HG02798 (cell line): ENCODE measurements around the gene RPS15A.
"Not testable (repeated sequence)": the region's sequence is repeated elsewhere in the genome, so short reads cannot be mapped to it uniquely, and the experiment has no call there.

ENCODE experiments used
- ATAC-seq: cut with Tn5 transposase; IDR thresholded peaks from one replicate; pipeline ENCODE4 v1.9.1; 2021; ENCODE audit warnings: mild to moderate bottlenecking; ENCODE audit not compliant: unreplicated experiment, poor library complexity

RPS15A gene

DNA sequence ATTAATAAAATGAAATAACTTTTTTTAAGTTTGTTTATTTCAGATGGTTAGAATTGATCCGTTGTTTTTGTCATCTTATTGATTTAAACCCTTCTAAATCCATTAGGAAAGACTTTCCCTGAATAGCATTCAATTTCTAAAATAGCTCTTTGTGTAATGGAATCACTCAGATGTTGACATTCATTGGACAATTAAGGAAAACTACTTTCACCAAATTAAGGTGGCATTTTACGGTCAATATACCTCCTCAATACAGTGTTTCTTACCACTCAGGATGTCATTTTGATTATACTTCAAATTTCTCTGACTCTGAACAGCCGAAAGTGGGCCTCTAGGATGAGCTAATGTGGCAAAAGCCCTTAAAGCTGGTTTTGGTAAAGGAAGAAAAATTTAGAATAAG lies 9.4 kb upstream of the RPS15A start:
- no peak for ATAC-seq

- ATAC-seq, result no peak
Observed at GRCh38 chr16:18797746-18798145, 7.6 kb upstream of the RPS15A start.

- no peak for ATAC-seq
Observed at GRCh38 chr16:18796377-18796776, 6.2 kb upstream of the RPS15A start.

DNA sequence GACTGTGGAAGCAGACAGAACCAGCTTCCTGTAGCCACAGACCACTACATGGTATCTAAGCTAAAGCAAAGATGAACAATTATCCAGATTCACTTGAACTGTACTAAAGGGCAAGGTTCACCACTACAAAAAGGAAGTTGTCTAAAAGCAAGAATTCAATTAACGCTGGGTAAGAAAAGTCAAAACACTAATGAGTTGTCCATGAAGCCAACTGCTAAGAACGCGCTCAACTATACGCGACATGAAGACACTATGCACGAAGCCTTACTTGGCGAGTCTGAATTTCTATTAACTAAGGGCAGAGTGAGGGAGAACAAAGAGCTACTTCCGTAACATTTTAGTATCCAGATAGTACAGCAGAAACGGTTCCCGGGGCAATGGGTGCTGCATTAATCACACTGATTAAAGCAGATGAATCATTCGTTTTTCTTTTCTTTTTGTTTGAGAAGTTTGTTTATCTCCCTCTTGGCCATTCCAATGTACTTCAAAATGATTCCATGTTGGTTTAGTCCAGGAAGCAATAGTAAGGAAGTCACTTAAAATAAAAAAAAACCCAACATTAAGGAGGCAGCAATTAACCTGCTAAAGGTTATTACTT lies 2.8 kb upstream of the RPS15A start:
- no peak for ATAC-seq

DNA sequence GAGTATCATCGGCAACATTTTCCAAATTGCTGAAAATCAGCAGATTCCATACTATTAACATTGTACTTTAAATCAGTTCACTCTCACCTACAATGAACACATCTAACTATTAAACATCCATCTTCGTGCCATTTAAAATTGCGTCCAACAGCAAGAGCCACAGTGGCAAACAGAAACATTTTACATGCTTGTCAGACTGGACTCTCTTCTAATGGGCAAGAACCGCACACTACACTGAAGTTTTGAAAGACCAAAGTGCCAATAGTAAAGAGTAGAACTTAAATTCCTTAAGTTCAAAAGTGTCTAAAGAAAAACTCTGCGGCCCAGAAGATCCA lies 652 bp downstream of the RPS15A start:
- no peak for ATAC-seq

DNA sequence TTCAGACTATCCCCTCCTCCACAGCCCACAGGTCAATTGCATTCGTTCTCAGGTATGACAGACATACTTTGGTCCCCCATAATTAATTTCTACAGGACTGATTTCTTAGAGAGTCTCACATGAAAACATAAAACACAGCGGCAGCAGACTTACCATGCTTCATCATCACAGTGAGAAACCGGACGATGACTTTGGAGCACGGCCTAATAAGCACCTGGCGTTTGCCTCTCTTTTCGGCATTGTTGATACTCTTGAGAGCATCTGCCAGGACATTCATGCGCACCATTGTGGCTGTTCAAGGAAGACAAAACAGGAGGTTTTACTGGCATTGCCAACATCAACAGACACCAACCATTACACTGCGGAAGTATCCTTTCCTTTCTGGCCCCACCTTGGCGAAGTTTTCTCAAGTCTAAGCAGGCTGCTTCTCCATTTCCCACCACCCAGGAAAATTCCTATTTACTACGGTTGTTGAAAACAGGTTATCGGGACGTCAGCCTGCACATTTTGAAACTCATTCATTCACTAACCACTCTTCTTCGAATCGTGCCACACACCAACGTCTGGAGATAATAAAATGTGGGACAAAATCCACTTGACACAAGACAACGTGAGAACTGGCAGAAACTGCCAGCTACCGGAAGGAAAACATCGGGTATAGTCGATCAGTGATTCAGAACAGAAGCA lies 1.2 kb downstream of the RPS15A start:
- ATAC-seq, result no peak

DNA sequence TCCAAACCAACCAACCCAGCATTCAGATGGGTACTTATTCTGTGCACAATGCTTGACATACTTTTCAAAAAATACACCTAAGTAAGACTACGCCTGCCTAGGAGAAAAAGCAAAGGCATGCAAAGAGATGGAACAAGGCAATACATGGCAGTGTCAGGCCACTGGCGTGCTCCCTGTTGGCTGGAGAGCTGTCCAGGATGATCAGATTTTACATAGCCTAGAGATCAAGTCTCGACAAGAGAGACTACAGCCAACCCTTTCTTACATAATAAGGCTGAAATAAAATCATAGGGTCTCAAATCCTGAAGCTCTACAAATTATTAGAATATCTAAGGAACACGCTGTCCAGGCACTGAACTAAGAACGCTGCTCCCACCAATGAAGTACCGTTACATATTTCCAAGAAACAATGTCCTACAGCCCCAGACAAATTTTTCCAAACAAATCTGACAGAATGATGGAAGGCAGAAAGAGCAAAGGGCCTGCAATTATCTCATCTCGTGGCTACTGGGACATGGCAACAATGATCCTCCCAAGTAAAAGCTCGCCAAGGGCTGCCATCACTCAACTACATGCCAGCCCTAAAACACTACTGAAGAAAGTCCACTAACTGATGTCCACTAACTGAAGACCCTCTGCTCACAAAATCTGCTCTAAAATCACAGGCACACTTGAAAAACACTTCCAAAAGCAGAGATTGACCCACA lies 5.1 kb downstream of the RPS15A start:
- ATAC-seq, result no peak

DNA sequence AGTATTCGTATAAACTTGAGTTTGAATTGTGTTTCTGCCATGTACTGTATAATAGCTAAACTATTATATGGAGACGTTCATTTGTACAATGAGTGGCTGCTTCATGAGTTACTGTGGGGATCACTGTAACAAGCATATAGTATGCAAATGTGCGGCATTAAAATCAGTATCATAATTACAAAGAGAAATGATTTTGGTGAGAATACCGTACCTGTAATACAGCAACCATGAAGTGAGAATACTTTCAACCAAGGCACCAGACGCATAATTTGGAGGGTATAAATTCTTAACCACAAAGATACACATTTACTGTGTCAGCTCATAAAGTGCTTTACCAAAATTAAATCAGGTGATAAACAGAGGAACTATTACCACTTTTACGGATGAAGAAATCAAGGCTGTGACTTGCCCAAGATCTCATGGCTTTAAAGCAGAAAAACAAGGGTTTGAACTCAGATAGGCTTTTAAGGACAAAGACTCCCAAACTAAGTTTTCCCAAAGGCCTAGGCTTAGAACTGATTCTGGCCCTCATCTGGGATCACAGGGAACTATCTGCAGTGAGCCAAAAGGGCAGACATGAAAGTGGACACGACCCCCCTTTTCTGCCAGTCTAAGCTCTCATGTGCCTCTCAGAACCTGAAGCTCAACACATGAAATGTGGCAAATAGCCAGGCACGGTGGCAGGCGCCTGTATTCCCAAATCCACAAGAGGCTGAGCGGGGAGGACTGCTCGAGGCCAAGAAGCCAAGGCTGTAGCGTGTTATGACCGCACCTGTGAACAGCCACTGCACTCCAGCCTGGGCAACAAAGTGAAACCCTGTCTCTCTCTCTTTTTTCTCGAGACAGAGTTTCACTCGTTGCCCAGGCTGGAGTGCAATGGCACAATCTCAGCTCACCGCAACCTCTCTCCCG lies 6.4 kb downstream of the RPS15A start:
- ATAC-seq, result no peak

- no peak for ATAC-seq
Observed at GRCh38 chr16:18782697-18783429, 7.3 kb downstream of the RPS15A start.

- ATAC-seq, result not testable (repeated sequence)
Observed at GRCh38 chr16:18781232-18781631, 8.9 kb downstream of the RPS15A start.

GRCh38 chr16:18780460-18781026 lies 9.6 kb downstream of the RPS15A start:
- ATAC-seq, result not testable (repeated sequence)

DNA sequence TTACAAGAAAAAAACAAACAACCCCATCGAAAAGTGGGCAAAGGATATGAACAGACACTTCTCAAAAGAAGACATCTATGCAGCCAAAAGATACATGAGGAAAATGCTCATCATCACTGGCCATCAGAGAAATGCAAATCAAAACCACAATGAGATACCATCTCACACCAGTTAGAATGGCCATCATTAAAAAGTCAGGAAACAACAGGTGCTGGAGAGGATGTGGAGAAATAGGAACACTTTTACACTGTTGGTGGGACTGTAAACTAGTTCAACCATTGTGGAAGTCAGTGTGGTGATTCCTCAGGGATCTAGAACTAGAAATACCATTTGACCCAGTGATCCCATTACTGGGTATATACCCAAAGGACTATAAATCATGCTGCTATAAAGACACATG lies 12.5 kb downstream of the RPS15A start:
- not testable (repeated sequence) for ATAC-seq

DNA sequence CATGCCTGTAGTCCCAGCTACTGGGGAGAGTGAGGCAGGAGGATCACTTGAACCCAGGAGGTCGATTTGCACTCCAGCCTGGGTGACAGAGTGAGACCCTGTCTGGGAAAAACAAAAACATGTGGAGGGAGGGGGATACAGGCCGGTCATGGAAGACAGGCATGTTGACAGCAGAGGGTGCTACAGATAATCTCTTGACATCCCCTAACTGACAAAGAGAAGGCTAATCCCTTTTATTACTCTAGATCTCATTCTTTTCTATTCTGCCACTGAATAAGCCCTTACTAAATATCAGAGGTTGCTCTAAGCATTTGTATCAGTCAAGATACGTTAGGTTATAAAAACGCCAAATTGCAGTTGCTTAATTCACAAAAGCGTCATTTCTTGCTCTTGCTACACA lies 13.8 kb downstream of the RPS15A start:
- not testable (repeated sequence) for ATAC-seq

DNA sequence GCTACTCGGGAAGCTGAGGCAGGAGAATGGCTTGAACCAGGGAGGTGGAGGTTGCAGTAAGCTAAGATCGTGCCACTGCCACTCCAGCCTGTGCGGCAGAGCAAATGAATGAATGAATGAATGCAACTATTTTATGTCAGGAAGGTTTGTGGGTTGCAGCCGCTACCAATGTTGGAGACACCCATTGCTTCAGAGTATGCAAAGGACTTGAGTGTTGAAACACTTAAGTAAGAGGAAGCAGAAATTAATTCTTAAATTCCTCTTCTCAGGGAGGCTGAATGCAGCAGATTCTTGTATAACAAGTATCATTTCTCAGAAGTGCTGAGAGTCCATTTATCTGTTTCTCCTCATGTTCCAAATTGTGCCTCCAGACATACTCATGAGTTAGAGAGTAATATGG lies 15.5 kb downstream of the RPS15A start:
- ATAC-seq, result not testable (repeated sequence)

DNA sequence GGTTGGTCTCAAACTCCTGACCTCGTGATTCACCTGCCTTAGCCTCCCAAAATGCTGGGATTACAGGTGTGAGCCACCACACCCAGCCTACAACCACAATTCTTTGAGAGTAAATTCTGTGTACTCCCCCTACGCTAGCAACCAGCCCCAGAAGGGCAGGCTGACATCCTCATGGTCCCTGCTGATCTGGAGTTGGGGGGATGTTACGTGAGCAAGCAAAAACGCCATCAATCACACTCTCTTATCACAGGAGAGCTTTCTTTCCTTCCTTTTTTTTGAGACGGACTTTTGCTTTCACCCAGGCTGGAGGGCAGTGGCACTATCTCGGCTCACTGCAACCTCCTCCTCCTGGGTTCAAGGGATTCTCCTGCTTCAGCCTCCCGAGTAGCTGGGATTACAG lies 18.0 kb downstream of the RPS15A start:
- ATAC-seq, result not testable (repeated sequence)

DNA sequence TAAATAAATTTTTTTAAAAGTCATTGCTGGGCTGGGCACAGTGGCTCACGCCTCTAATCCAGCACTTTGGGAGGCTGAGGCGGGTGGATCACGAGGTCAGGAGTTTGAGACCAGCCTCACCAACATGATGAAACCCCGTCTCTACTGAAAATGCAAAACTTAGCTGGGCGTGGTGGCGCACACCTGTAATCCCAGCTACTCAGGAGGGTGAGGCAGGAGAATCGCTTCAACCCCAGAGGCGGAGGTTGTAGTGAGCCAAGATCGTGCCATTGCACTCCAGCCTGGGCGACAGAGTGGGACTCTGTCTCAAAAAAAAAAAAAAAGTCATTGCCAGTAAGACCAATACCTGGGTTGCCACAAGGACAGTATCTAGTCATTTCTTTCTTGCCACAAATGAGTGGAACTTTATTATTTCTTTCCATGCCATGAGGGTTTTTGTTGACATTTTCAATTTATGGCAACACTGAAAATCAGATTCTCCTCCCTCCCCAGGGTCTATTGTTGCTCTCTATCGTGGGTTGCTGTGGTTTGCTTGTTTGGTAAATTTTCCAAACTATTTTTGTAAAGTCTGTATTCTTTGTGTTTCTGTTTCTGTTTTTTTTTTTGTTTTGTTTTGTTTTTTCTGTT lies 19.7 kb downstream of the RPS15A start:
- not testable (repeated sequence) for ATAC-seq

DNA sequence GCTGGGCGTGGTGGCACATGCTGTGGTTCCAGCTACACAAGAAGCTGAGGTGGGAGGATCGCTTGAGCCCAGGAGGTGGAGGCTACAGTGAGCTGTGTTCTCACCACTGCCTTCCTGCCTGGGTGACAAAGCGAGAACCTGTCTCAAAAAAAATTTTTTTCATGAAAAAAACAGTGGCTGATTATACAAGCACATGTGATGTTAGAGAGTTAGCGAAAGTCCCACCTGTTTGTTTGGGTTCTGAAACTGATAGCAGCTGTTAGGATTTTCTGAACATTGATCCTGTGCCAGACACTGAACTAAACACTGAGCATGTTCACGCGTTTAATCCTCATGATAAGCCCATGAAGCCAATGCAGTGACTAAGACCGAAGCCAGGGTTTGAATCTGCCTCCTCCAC lies 22.9 kb downstream of the RPS15A start:
- peak; percentile 77 for ATAC-seq

- peak; percentile 54 for ATAC-seq
Observed at GRCh38 chr16:18762713-18763112, 27.4 kb downstream of the RPS15A start.
